Kidney glomerular epithelial cell (primary cell): ENCODE data around the gene MEIS1.

Experiments
- DNase-seq: peaks from one replicate; lab custom pipeline; 2025; lab: John Stamatoyannopoulos, UW

Gene MEIS1

GRCh38 chr2:66443979-66444861 is 9.3 kb downstream of the MEIS1 start:
- peak; percentile 8 for DNase-seq

GRCh38 chr2:66445076-66445924 is 10.4 kb downstream of the MEIS1 start:
- DNase-seq, result no peak

GRCh38 chr2:66445925-66446871 is 11.3 kb downstream of the MEIS1 start:
- DNase-seq, result no peak

- DNase-seq, result no peak
Observed at GRCh38 chr2:66446941-66447340, 12.0 kb downstream of the MEIS1 start.

- no peak for DNase-seq
Observed at GRCh38 chr2:66447677-66448076, 12.8 kb downstream of the MEIS1 start.

- no peak for DNase-seq
Observed at GRCh38 chr2:66448136-66448991, 13.4 kb downstream of the MEIS1 start.

GRCh38 chr2:66452214-66452613 is 17.3 kb downstream of the MEIS1 start:
- no peak for DNase-seq

GRCh38 chr2:66452917-66453316 is 18.0 kb downstream of the MEIS1 start:
- DNase-seq, result no peak

- DNase-seq, result no peak
Observed at GRCh38 chr2:66455490-66455889, 20.6 kb downstream of the MEIS1 start.

GRCh38 chr2:66456183-66457041 is 21.5 kb downstream of the MEIS1 start:
- DNase-seq, result no peak

- no peak for DNase-seq
Observed at GRCh38 chr2:66457545-66457944, 22.6 kb downstream of the MEIS1 start.

GRCh38 chr2:66460031-66460430 is 25.1 kb downstream of the MEIS1 start:
- no peak for DNase-seq

- no peak for DNase-seq
Observed at GRCh38 chr2:66461001-66461663, 26.2 kb downstream of the MEIS1 start.

- DNase-seq, result no peak
Observed at GRCh38 chr2:66461664-66462500, 27.0 kb downstream of the MEIS1 start.

GRCh38 chr2:66462501-66462825 is 27.5 kb downstream of the MEIS1 start:
- DNase-seq, result no peak

GRCh38 chr2:66463206-66463755 is 28.4 kb downstream of the MEIS1 start:
- no peak for DNase-seq

- DNase-seq, result no peak
Observed at GRCh38 chr2:66464930-66465637, 30.2 kb downstream of the MEIS1 start.

- DNase-seq, result no peak
Observed at GRCh38 chr2:66466433-66466832, 31.5 kb downstream of the MEIS1 start.
